Colonic mucosa (tissue), 4 donors: ENCODE data around the gene CD302. TPM values are rescaled to one million over a fixed set of nuclear protein-coding genes. Genes with fewer than 3 reads are reported as not detected.
"Not testable (repeated sequence)": the region's sequence is repeated elsewhere in the genome, so short reads cannot be mapped to it uniquely, and the experiment has no call there.

Source experiments
- DNase-seq: peaks from one replicate; pipeline ENCODE4 v3.0.0-alpha.2; 2020
- H3K27ac ChIP-seq: fragments of 200-600 bp; one replicate; pipeline ENCODE4 v1.8.0; 2021
- H3K27me3 ChIP-seq: fragments of 200-600 bp; one replicate; pipeline ENCODE4 v1.8.0; 2021
- H3K36me3 ChIP-seq: fragments of 200-600 bp; one replicate; pipeline ENCODE4 v1.8.0; 2021
- H3K4me1 ChIP-seq: fragments of 200-600 bp; one replicate; pipeline ENCODE4 v1.8.0; 2021; ENCODE audit warnings: mild to moderate bottlenecking
- H3K4me3 ChIP-seq: fragments of 200-600 bp; one replicate; pipeline ENCODE4 v1.8.0; 2021
- H3K9ac ChIP-seq, 2 donors: one replicate each; pipeline ENCODE4 v1.7.0; 2013; ENCODE audit warnings: control low read depth in 2 of 2, low read depth in 2 of 2, low read length in 2 of 2
- H3K9me3 ChIP-seq: fragments of 200-600 bp; one replicate; pipeline ENCODE4 v1.8.0; 2021
- CTCF ChIP-seq: fragments of 200-600 bp; IDR thresholded peaks from one replicate; pipeline ENCODE4 v1.8.0; 2022; ENCODE audit warnings: antibody characterized with exemption, mild to moderate bottlenecking
- intact Hi-C: fragments of 100-400 bp; cut with DNase I; formaldehyde crosslinking; loops from one replicate; pipeline ENCODE4 v1.14.1; 2022
- total RNA-seq, 2 donors: library from RNA; stranded (reverse); fragmentation: NEBNext Ultra II Directional in 1 of 2; extraction: Animal tissue kit (Norgen Biotek cat#: 25700) in 1 of 2; gene quantifications; one replicate each; pipeline ENCODE4 v1.2.1, GENCODE V29; 2021
- donor health status: healthy.
- donor health status: DM: no; HTN: no; CAD: no.
- donor health status: DM: no; HTN: no; CAD: no.

The CD302 gene
- total RNA-seq, 2 donors from 2014 or later = 8.5 to 15.1 TPM

DNA sequence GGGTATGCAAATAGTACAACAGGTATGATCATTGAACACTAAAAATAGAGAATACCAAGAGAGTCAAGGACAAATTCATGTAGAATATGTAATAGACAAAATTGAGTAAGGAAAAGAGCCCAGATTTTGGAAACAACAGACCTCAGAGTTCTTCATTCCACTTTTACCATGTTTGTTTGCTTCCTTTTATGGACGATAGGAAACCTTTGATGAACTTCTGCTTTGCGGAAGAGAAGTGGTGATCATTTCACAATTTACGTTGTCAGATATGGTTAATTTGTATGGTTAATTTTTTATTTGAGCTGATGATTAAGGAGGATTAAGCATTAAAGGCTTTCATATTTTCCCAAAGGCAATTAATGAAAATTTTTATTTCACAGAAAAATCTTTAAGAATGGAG lies 69.4 kb downstream of the CD302 start:
- H3K27ac ChIP-seq = no peak overlapping the region
- DNase-seq = no peak
- H3K9ac ChIP-seq = no peak overlapping the region
- H3K27me3 ChIP-seq = no peaks in the 10 kb centered on the region
- intact Hi-C loops = no loop called here
- H3K36me3 ChIP-seq = no peaks in the 10 kb centered on the region
- H3K9me3 ChIP-seq = no peaks in the 10 kb centered on the region
- H3K4me3 ChIP-seq = no peak overlapping the region
- no peak for TF ChIP-seq CTCF
- H3K4me1 ChIP-seq = no peaks in the 10 kb centered on the region

- no peaks in the 10 kb centered on the region for H3K9me3 ChIP-seq
- no peak for TF ChIP-seq CTCF
- no peaks in the 10 kb centered on the region for H3K27me3 ChIP-seq
- H3K9ac ChIP-seq = no peak overlapping the region
- H3K36me3 ChIP-seq = no peaks in the 10 kb centered on the region
- no peak overlapping the region for H3K4me3 ChIP-seq
- H3K4me1 ChIP-seq = no peaks in the 10 kb centered on the region
- intact Hi-C loops = no loop called here
- H3K27ac ChIP-seq = no peak overlapping the region
- DNase-seq = no peak
These were observed 72.3 kb downstream of the CD302 start for GRCh38 chr2:159725713-159726112.

GRCh38 chr2:159724795-159725572 lies 73.0 kb downstream of the CD302 start:
- H3K9ac ChIP-seq, DNase-seq, H3K4me1 ChIP-seq, H3K36me3 ChIP-seq, H3K4me3 ChIP-seq, H3K27me3 ChIP-seq, H3K9me3 ChIP-seq, intact Hi-C loops, H3K27ac ChIP-seq: not testable (repeated sequence)

GRCh38 chr2:159722580-159722979 lies 75.4 kb downstream of the CD302 start:
- DNase-seq = no peak
- Histone ChIP-seq H3K9ac (no peak overlapping the region), H3K27me3 (no peaks in the 10 kb centered on the region), H3K27ac (no peak overlapping the region), H3K36me3 (peaks cover 7% of the 10 kb centered on the region), H3K4me1 (no peaks in the 10 kb centered on the region), H3K9me3 (no peaks in the 10 kb centered on the region), H3K4me3 (no peak overlapping the region)
- TF ChIP-seq CTCF = no peak
- intact Hi-C loops = no loop called here

- Histone ChIP-seq H3K4me3 (no peak overlapping the region), H3K36me3 (peaks cover 7% of the 10 kb centered on the region), H3K27me3 (no peaks in the 10 kb centered on the region), H3K4me1 (no peaks in the 10 kb centered on the region), H3K9me3 (no peaks in the 10 kb centered on the region), H3K27ac (no peak overlapping the region), H3K9ac (no peak overlapping the region)
- DNase-seq = no peak
- intact Hi-C loops = no loop called here
- TF ChIP-seq CTCF = no peak
These were observed 77.3 kb downstream of the CD302 start for GRCh38 chr2:159720676-159721075.

Other genes with a start within 250 kb of the CD302 start
- 10 to 100 TPM; 36.7 to 60.9 TPM for gene BAZ2B, start 181.7 kb downstream of the CD302 start, total RNA-seq
- 10 to 100 TPM; 39.8 to 75.1 TPM for gene MARCHF7, start 85.7 kb downstream of the CD302 start, total RNA-seq
- 10 to 100 TPM; 27.6 to 35.5 TPM for gene LY75, start 106.5 kb upstream of the CD302 start, total RNA-seq